ENCODE measurements around the gene SLC5A2.
"Not testable (repeated sequence)": the region's sequence is repeated elsewhere in the genome, so short reads cannot be mapped to it uniquely, and the experiment has no call there.

SLC5A2 gene

GRCh38 chr16:31536804-31537361 lies 54.0 kb downstream of the SLC5A2 start:
- no peaks in the 10 kb centered on the region for H3K9me3 ChIP-seq (replicated peaks; ENCODE audit: insufficient read depth, low read length)
- no peaks in the 10 kb centered on the region; the same call in 1 of the 2 replicates for H3K27me3 ChIP-seq (replicated peaks; ENCODE audit: insufficient read depth, low read length)
- H2AFZ ChIP-seq (ENCODE audit: low read length): no peak overlapping the region
- no peaks in the 10 kb centered on the region for H3K79me2 ChIP-seq (ENCODE audit: low read length)
- H3K4me2 ChIP-seq (ENCODE audit: low read depth, low read length): no peak overlapping the region
- no peak overlapping the region for H3K9ac ChIP-seq (ENCODE audit: low read length)
- no peak for DNase-seq
- no peaks in the 10 kb centered on the region for H3K9me2 ChIP-seq (replicated peaks; ENCODE audit: insufficient read depth, low read length)
- no peaks in the 10 kb centered on the region for H3K36me3 ChIP-seq (replicated peaks; ENCODE audit: insufficient read depth, low read length)
- H3K4me1 ChIP-seq (ENCODE audit: low read length): no peaks in the 10 kb centered on the region
- no peak overlapping the region for H3K4me3 ChIP-seq (ENCODE audit: low read length)
- no peak overlapping the region for H3K27ac ChIP-seq (ENCODE audit: low read length)
- TF ChIP-seq EZH2phosphoT487 (IDR thresholded peaks at IDR 0.05; ENCODE audit: low read length): no peak
- TF ChIP-seq CTCF (IDR thresholded peaks at IDR 0.05; ENCODE audit: low read length): no peak
- no peak for TF ChIP-seq EZH2 (optimal IDR thresholded peaks at IDR 0.05; ENCODE audit: low read depth, low read length)
- no peaks in the 10 kb centered on the region for H3F3A ChIP-seq (ENCODE audit: insufficient read depth, low read length)
- no peaks in the 10 kb centered on the region for H4K20me1 ChIP-seq (ENCODE audit: insufficient read depth, low read length)

- H3K36me3 ChIP-seq (replicated peaks; ENCODE audit: insufficient read depth, low read length): no peaks in the 10 kb centered on the region
- no peaks in the 10 kb centered on the region; the same call in 1 of the 2 replicates for H3K27me3 ChIP-seq (replicated peaks; ENCODE audit: insufficient read depth, low read length)
- no peak overlapping the region for H3K9ac ChIP-seq (ENCODE audit: low read length)
- H3F3A ChIP-seq (ENCODE audit: insufficient read depth, low read length): no peaks in the 10 kb centered on the region
- no peaks in the 10 kb centered on the region for H3K9me3 ChIP-seq (replicated peaks; ENCODE audit: insufficient read depth, low read length)
- DNase-seq: no peak
- no peak overlapping the region for H2AFZ ChIP-seq (ENCODE audit: low read length)
- H3K4me3 ChIP-seq (ENCODE audit: low read length): no peak overlapping the region
- no peaks in the 10 kb centered on the region for H3K79me2 ChIP-seq (ENCODE audit: low read length)
- H3K4me1 ChIP-seq (ENCODE audit: low read length): no peaks in the 10 kb centered on the region
- no peaks in the 10 kb centered on the region for H4K20me1 ChIP-seq (ENCODE audit: insufficient read depth, low read length)
- no peak overlapping the region for H3K4me2 ChIP-seq (ENCODE audit: low read depth, low read length)
- no peaks in the 10 kb centered on the region for H3K9me2 ChIP-seq (replicated peaks; ENCODE audit: insufficient read depth, low read length)
- H3K27ac ChIP-seq (ENCODE audit: low read length): no peak overlapping the region
- TF ChIP-seq CTCF (IDR thresholded peaks at IDR 0.05; ENCODE audit: low read length): no peak
- TF ChIP-seq EZH2 (optimal IDR thresholded peaks at IDR 0.05; ENCODE audit: low read depth, low read length): no peak
- no peak for TF ChIP-seq EZH2phosphoT487 (IDR thresholded peaks at IDR 0.05; ENCODE audit: low read length)
Observed at GRCh38 chr16:31537362-31538242, 54.7 kb downstream of the SLC5A2 start.

- not testable (repeated sequence) for H3K4me1 ChIP-seq (ENCODE audit: low read length); H3F3A ChIP-seq (ENCODE audit: insufficient read depth, low read length); H3K79me2 ChIP-seq (ENCODE audit: low read length); H3K36me3 ChIP-seq (replicated peaks; ENCODE audit: insufficient read depth, low read length); H3K9me3 ChIP-seq (replicated peaks; ENCODE audit: insufficient read depth, low read length); H3K27ac ChIP-seq (ENCODE audit: low read length); H3K27me3 ChIP-seq (replicated peaks; ENCODE audit: insufficient read depth, low read length); H2AFZ ChIP-seq (ENCODE audit: low read length); H3K9me2 ChIP-seq (replicated peaks; ENCODE audit: insufficient read depth, low read length); H3K9ac ChIP-seq (ENCODE audit: low read length); H3K4me3 ChIP-seq (ENCODE audit: low read length); DNase-seq; H4K20me1 ChIP-seq (ENCODE audit: insufficient read depth, low read length); H3K4me2 ChIP-seq (ENCODE audit: low read depth, low read length)
Observed at GRCh38 chr16:31538243-31538598, 55.3 kb downstream of the SLC5A2 start.

GRCh38 chr16:31539762-31540161 lies 56.8 kb downstream of the SLC5A2 start:
- not testable (repeated sequence) for H3K9me3 ChIP-seq (replicated peaks; ENCODE audit: insufficient read depth, low read length); DNase-seq; H3K27me3 ChIP-seq (replicated peaks; ENCODE audit: insufficient read depth, low read length); H3K79me2 ChIP-seq (ENCODE audit: low read length); H3K4me1 ChIP-seq (ENCODE audit: low read length); H3K4me2 ChIP-seq (ENCODE audit: low read depth, low read length); H2AFZ ChIP-seq (ENCODE audit: low read length); H3K9ac ChIP-seq (ENCODE audit: low read length); H4K20me1 ChIP-seq (ENCODE audit: insufficient read depth, low read length); H3K4me3 ChIP-seq (ENCODE audit: low read length); H3K9me2 ChIP-seq (replicated peaks; ENCODE audit: insufficient read depth, low read length); H3F3A ChIP-seq (ENCODE audit: insufficient read depth, low read length); H3K36me3 ChIP-seq (replicated peaks; ENCODE audit: insufficient read depth, low read length); H3K27ac ChIP-seq (ENCODE audit: low read length)
